GM21390 (cell line): ENCODE results near the gene PIK3R4.

ENCODE experiments used
- ATAC-seq: cut with Tn5 transposase; IDR thresholded peaks from one replicate; pipeline ENCODE4 v1.9.1; 2021; ENCODE audit not compliant: unreplicated experiment

The PIK3R4 gene

DNA sequence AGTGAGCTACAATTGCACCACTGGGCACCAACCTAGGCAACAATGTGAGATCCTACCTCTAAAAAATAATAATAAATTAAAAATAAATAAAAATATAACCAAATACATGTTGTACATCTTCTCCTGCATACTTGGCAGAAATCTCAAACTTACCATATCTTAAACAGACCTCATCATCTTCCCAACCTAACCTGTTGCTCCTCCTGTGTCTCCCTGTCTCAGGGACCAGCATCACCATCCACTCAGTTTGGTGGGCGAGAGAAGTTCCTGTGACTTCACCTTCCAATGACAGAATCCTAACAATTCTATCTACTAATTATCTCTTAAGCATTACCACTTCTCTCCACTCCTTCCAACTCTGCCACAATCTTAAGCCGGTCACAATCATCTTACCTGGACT lies 3.3 kb downstream of the PIK3R4 start:
- ATAC-seq: no peak

GRCh38 chr3:130741946-130742610 lies 4.6 kb downstream of the PIK3R4 start:
- no peak for ATAC-seq

GRCh38 chr3:130739848-130740247 lies 6.8 kb downstream of the PIK3R4 start:
- ATAC-seq: no peak

GRCh38 chr3:130738241-130738640 lies 8.4 kb downstream of the PIK3R4 start:
- no peak for ATAC-seq

DNA sequence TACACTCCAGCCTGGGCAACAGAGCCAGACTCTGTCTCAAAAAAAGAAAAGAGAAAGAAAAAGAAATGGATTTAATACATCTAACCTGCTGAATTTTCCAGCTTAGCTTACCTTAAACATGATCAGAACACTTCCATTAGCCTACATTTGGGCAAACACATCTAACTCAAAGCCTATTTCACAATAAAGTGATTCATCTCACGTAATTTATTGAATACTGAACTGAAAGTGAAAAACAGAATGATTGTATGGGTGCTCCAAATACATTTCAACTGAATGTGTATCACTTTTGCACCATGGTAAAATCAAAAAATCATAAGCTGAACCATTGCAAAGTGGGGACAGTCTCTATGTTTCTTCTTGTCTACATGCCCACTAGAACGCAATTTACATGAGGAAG lies 9.0 kb downstream of the PIK3R4 start:
- ATAC-seq: no peak

GRCh38 chr3:130733236-130733875 lies 13.3 kb downstream of the PIK3R4 start:
- ATAC-seq: no peak

- ATAC-seq: no peak
These were observed 14.1 kb downstream of the PIK3R4 start for GRCh38 chr3:130732501-130732900.

DNA sequence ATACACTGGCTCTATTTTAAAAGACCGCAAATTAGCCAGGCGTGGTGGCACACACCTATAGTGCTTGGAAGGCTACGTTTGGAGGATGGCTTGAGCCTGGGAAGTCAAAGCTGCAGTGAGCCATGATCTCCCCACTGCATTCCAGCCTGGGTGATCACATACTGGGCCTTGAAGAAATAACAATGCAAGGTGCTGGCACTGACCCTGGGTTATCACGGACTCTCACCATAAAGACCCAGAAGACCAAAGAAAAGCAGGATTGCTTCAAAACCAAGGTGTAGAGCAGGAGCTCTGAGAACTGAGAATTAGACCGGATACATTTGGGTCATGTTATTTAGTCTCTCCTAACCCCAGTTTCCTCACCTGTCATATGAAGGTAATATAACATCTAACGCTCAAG lies 14.8 kb downstream of the PIK3R4 start:
- ATAC-seq: no peak

- no peak for ATAC-seq
These were observed 17.5 kb downstream of the PIK3R4 start for GRCh38 chr3:130729154-130729553.

GRCh38 chr3:130728037-130728436 lies 18.6 kb downstream of the PIK3R4 start:
- no peak for ATAC-seq

DNA sequence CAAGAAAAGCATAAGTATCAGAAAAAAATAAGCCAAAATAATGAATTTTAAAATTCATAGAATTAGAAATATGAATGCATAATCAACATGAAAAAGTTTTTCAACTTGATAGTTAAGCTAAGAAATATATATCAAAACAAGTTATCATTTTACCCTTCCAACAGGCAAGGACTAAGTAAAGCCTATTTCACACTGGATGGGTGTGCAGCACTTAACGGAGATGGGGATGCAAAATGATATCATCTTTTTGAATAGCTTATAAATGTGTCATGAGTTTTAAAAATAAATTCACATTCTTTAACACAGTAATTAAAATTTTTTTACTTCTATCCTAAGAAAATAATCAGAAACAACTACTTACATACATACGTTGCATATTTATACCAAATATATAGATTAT lies 20.9 kb downstream of the PIK3R4 start:
- ATAC-seq: no peak

DNA sequence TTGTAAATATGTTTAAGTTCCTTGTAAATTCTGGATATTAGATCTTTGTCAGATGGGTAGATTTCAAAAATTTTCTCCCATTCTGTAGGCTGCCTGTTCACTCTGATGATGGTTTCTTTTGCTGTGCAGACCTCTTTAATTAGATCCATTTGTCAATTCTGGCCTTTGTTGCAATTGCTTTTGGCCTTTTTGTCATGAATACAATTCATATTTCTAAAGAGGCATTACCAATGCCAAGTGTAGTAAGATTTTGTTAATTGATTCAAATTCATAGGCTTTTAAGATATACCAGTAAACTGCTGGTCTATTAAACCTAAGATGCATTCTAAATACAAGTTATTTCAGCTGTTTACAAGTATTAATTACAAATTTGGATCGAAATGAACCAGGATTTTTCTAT lies 31.0 kb downstream of the PIK3R4 start:
- ATAC-seq: no peak

GRCh38 chr3:130712718-130713423 lies 33.8 kb downstream of the PIK3R4 start:
- no peak for ATAC-seq

- ATAC-seq: no peak
These were observed 34.9 kb downstream of the PIK3R4 start for GRCh38 chr3:130711565-130712324.

- no peak for ATAC-seq
These were observed 37.0 kb downstream of the PIK3R4 start for GRCh38 chr3:130709671-130710070.

DNA sequence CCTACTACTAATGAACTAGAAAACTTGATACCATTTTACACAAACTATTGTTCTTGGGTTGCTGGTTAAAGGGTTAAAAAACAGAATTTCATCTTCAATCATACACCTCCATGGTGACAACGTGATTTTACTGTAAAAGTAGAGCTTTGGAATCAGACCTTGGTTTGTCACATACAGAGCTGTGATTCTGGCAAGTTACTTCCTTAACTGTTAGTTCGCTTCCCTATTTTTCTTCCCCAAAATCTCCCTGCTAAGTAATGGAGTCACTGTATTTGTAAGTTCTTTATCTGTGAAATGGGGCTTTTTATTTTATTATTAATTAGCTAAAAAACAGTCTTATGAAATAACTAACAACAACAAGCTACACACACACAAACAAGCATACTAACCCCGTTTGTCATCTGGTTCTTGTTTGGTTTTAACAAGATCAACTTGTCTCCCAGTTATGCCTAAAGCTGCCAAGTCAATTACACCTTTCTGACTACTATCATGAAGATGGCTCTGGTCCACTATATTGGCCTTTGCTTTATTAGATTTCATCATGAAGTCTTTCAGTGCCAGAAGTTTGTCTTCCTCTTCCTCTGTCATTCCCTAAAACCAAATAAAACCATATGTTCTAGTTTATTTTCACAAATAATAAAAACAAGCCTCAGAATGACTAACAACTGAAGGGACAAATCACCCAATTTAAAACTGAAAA lies 38.6 kb downstream of the PIK3R4 start:
- ATAC-seq: no peak

GRCh38 chr3:130705501-130705900 lies 41.1 kb downstream of the PIK3R4 start:
- no peak for ATAC-seq

DNA sequence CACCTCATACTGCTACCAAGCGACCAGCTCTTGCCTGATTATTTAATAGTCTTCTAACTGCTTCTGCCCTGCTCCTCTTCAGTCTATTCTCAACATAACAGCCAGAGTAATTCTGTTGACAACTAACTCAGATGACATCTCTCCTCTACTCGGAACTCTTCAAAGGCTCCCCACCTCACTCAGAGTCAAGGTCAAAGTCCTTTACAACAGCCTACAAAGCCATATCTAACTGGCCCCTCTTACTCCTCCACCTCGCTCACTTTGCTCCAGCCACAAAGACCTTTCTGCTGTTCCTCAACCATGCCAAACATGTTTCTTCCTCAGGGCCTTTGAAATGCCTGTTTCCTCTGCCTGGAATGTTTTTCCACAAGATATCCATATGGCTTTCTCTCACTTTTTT lies 43.6 kb downstream of the PIK3R4 start:
- no peak for ATAC-seq

GRCh38 chr3:130700541-130700940 lies 46.1 kb downstream of the PIK3R4 start:
- no peak for ATAC-seq

DNA sequence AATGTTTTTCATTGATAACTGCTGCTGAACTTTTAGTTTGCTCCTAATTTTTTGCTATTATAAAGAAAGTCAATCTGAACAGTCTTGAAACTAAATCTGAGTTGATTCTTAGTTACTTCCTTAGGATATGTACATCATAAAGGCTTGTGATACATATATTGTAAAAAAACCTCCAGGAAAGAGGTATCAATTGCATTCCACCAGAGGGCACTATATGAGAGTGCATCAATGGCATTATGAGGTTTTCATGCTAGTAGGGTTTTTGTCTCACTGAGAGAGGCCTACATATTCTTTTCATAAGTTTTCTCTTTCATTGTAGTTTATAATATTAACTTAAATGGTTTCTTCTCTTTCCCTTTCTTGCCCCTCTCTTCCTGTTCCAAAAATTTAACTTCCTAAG lies 46.9 kb downstream of the PIK3R4 start:
- no peak for ATAC-seq

GRCh38 chr3:130693314-130693713 lies 53.3 kb downstream of the PIK3R4 start:
- ATAC-seq: no peak
